Kidney capillary endothelial cell (primary cell): Measurements from ENCODE around the gene SPECC1L.
"Not testable (repeated sequence)": the region's sequence is repeated elsewhere in the genome, so short reads cannot be mapped to it uniquely, and the experiment has no call there.

Source experiments
- DNase-seq: peaks from one replicate; pipeline ENCODE4 v3.0.0-alpha.2; 2018; ENCODE audit warnings: low spot score

SPECC1L gene

GRCh38 chr22:24284747-24285203 is 14.1 kb downstream of the SPECC1L start:
- DNase-seq, result no peak

- no peak for DNase-seq
Observed at GRCh38 chr22:24285245-24285644, 14.6 kb downstream of the SPECC1L start.

GRCh38 chr22:24287212-24287611 is 16.6 kb downstream of the SPECC1L start:
- DNase-seq, result not testable (repeated sequence)

GRCh38 chr22:24287801-24288200 is 17.2 kb downstream of the SPECC1L start:
- not testable (repeated sequence) for DNase-seq

GRCh38 chr22:24289114-24289513 is 18.5 kb downstream of the SPECC1L start:
- DNase-seq, result no peak

- no peak for DNase-seq
Observed at GRCh38 chr22:24289741-24290163, 19.1 kb downstream of the SPECC1L start.

GRCh38 chr22:24290459-24290858 is 19.8 kb downstream of the SPECC1L start:
- no peak for DNase-seq

- no peak for DNase-seq
Observed at GRCh38 chr22:24291515-24292201, 21.0 kb downstream of the SPECC1L start.

GRCh38 chr22:24292202-24292830 is 21.7 kb downstream of the SPECC1L start:
- not testable (repeated sequence) for DNase-seq

GRCh38 chr22:24294913-24295312 is 24.3 kb downstream of the SPECC1L start:
- DNase-seq, result not testable (repeated sequence)

GRCh38 chr22:24298497-24299155 is 28.0 kb downstream of the SPECC1L start:
- DNase-seq, result not testable (repeated sequence)

GRCh38 chr22:24300522-24300921 is 29.9 kb downstream of the SPECC1L start:
- DNase-seq, result not testable (repeated sequence)

- DNase-seq, result no peak
Observed at GRCh38 chr22:24302591-24302990, 32.0 kb downstream of the SPECC1L start.

- DNase-seq, result no peak
Observed at GRCh38 chr22:24303007-24303406, 32.4 kb downstream of the SPECC1L start.

- no peak for DNase-seq
Observed at GRCh38 chr22:24304062-24304675, 33.5 kb downstream of the SPECC1L start.

GRCh38 chr22:24305260-24305692 is 34.6 kb downstream of the SPECC1L start:
- DNase-seq, result peak; percentile 73

GRCh38 chr22:24310969-24311368 is 40.3 kb downstream of the SPECC1L start:
- DNase-seq, result no peak

- no peak for DNase-seq
Observed at GRCh38 chr22:24315367-24315966, 44.8 kb downstream of the SPECC1L start.

GRCh38 chr22:24316264-24316663 is 45.6 kb downstream of the SPECC1L start:
- DNase-seq, result not testable (repeated sequence)

GRCh38 chr22:24317511-24317910 is 46.9 kb downstream of the SPECC1L start:
- DNase-seq, result not testable (repeated sequence)

- no peak for DNase-seq
Observed at GRCh38 chr22:24319451-24319850, 48.8 kb downstream of the SPECC1L start.

- no peak for DNase-seq
Observed at GRCh38 chr22:24321999-24322398, 51.4 kb downstream of the SPECC1L start.
